Measurements from ENCODE around the gene PLA2G4E.

GRCh38 chr15:41933326-41933725 lies 87.5 kb downstream of the PLA2G4E start:
- TF ChIP-seq, protein P1, sequence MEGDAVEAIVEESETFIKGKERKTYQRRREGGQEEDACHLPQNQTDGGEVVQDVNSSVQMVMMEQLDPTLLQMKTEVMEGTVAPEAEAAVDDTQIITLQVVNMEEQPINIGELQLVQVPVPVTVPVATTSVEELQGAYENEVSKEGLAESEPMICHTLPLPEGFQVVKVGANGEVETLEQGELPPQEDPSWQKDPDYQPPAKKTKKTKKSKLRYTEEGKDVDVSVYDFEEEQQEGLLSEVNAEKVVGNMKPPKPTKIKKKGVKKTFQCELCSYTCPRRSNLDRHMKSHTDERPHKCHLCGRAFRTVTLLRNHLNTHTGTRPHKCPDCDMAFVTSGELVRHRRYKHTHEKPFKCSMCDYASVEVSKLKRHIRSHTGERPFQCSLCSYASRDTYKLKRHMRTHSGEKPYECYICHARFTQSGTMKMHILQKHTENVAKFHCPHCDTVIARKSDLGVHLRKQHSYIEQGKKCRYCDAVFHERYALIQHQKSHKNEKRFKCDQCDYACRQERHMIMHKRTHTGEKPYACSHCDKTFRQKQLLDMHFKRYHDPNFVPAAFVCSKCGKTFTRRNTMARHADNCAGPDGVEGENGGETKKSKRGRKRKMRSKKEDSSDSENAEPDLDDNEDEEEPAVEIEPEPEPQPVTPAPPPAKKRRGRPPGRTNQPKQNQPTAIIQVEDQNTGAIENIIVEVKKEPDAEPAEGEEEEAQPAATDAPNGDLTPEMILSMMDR (IDR thresholded peaks at IDR 0.05), result no peak
- TF ChIP-seq ZFX (IDR thresholded peaks at IDR 0.05; ENCODE audit: borderline replicate concordance), result no peak

All from 22Rv1 (cell line).